ENCODE data around the gene MYO1B. TPM values are rescaled to one million over a fixed set of nuclear protein-coding genes. Genes with fewer than 3 reads are reported as not detected.

The MYO1B gene
- total and polyA plus RNA-seq, 2 experiments from 2014 or later, result 26.4 to 70.6 TPM

- TF ChIP-seq CTCF (conservative IDR thresholded peaks at IDR 0.05; ENCODE audit: low read depth in 2 of 2) (no peak), ZNF331 (CRISPR knock-in tag; IDR thresholded peaks at IDR 0.05; ENCODE audit: low read depth) (no peak), STAT1 (IDR thresholded peaks at IDR 0.05; ENCODE audit: unreplicated experiment) (no peak), REST (IDR thresholded peaks at IDR 0.05; ENCODE audit: unreplicated experiment) (no peak), CREB1 (CRISPR knock-in tag; IDR thresholded peaks at IDR 0.05; ENCODE audit: low read depth) (no peak), EZH2phosphoT487 (IDR thresholded peaks at IDR 0.05; ENCODE audit: unreplicated experiment) (no peak), POLR2AphosphoS5 (IDR thresholded peaks at IDR 0.05; ENCODE audit: low read depth) (no peak), EZH2 (IDR thresholded peaks at IDR 0.05; ENCODE audit: low read depth, unreplicated experiment) (no peak), ETS1 (IDR thresholded peaks at IDR 0.05) (no peak), NANOG (IDR thresholded peaks at IDR 0.05; ENCODE audit: borderline replicate concordance) (no peak)
Observed at GRCh38 chr2:191228333-191228732, 16.9 kb upstream of the MYO1B start (continued).

- Histone ChIP-seq H4K20me1 (replicated peaks; ENCODE audit: insufficient read depth) (no peaks in the 10 kb centered on the region), H3K79me2 (replicated peaks; ENCODE audit: insufficient read depth) (no peaks in the 10 kb centered on the region), H3K27me3 (ENCODE audit: insufficient read depth) (no peaks in the 10 kb centered on the region), H3K27ac (ENCODE audit: low read depth) (no peak overlapping the region), H3K36me3 (ENCODE audit: insufficient read depth) (no peaks in the 10 kb centered on the region), H3F3A (replicated peaks; ENCODE audit: low read depth) (no peaks in the 10 kb centered on the region), H2AFZ (no peak overlapping the region), H3K4me3 (no peak overlapping the region), H3K4me1 (ENCODE audit: insufficient read depth) (peaks cover 15% of the 10 kb centered on the region), H3K9me2 (ENCODE audit: insufficient read depth) (no peaks in the 10 kb centered on the region), H3K4me2 (no peak overlapping the region)
- TF ChIP-seq EZH2 (IDR thresholded peaks at IDR 0.05; ENCODE audit: low read depth, unreplicated experiment) (no peak), EZH2phosphoT487 (IDR thresholded peaks at IDR 0.05; ENCODE audit: unreplicated experiment) (no peak), REST (IDR thresholded peaks at IDR 0.05; ENCODE audit: unreplicated experiment) (no peak), ZNF114 (CRISPR knock-in tag; IDR thresholded peaks at IDR 0.05) (no peak), ETS1 (IDR thresholded peaks at IDR 0.05) (no peak), STAT1 (IDR thresholded peaks at IDR 0.05; ENCODE audit: unreplicated experiment) (no peak), NANOG (IDR thresholded peaks at IDR 0.05; ENCODE audit: borderline replicate concordance) (no peak), JUNB (IDR thresholded peaks at IDR 0.05; ENCODE audit: unreplicated experiment) (no peak)
- Mint-ChIP-seq H3K4me1 (peaks cover 23% of the 10 kb centered on the region), H3K4me3 (no peak overlapping the region), H3K9me3 (no peaks in the 10 kb centered on the region), H3K36me3 (ENCODE audit: low read depth) (no peaks in the 10 kb centered on the region), H3K27ac (no peak overlapping the region), H3K27me3 (ENCODE audit: insufficient read depth, low read depth, poor library complexity) (peaks cover 4% of the 10 kb centered on the region)
- no peak for DNase-seq (ENCODE audit: low spot score)
- ATAC-seq, result no peak
Observed at GRCh38 chr2:191228861-191229260, 16.3 kb upstream of the MYO1B start.
